Smooth muscle cell (in vitro differentiated cells): Measurements from ENCODE around the gene PLPP4. TPM values are rescaled to one million over a fixed set of nuclear protein-coding genes. Genes with fewer than 3 reads are reported as not detected.

Experiments
- DNase-seq: peaks from one replicate; lab custom pipeline; 2025; ENCODE audit not compliant: unreplicated experiment; lab: John Stamatoyannopoulos, UW
- H2AFZ ChIP-seq: fragments of 200-600 bp; sonication (generic); 2 replicates; pipeline ENCODE4 v1.6.0; 2016; ENCODE audit warnings: antibody characterized with exemption, low read depth, mild to moderate bottlenecking
- H3F3A ChIP-seq: fragments of 200-600 bp; sonication (generic); 2 replicates; pipeline ENCODE4 v1.6.0; 2017; ENCODE audit warnings: antibody characterized with exemption, low read depth
- H3K27ac ChIP-seq: fragments of 200-600 bp; sonication (generic); 2 replicates; pipeline ENCODE4 v1.5.1; 2016; ENCODE audit warnings: low read depth, mild to moderate bottlenecking
- H3K27me3 ChIP-seq: fragments of 200-600 bp; sonication (generic); 2 replicates; pipeline ENCODE4 v1.6.1; 2016; ENCODE audit warnings: low read depth, mild to moderate bottlenecking
- H3K36me3 ChIP-seq: fragments of 200-600 bp; sonication (generic); 2 replicates; pipeline ENCODE4 v1.5.1; 2016; ENCODE audit warnings: low read depth
- H3K4me1 ChIP-seq: fragments of 200-600 bp; sonication (generic); 2 replicates; pipeline ENCODE4 v1.5.1; 2016; ENCODE audit warnings: low read depth
- H3K4me2 ChIP-seq: fragments of 200-600 bp; sonication (generic); 2 replicates; pipeline ENCODE4 v1.6.0; 2016; ENCODE audit warnings: mild to moderate bottlenecking
- H3K4me3 ChIP-seq: fragments of 200-600 bp; sonication (generic); 2 replicates; pipeline ENCODE4 v1.5.1; 2016; ENCODE audit warnings: mild to moderate bottlenecking
- H3K79me2 ChIP-seq: fragments of 200-600 bp; sonication (generic); 2 replicates; pipeline ENCODE4 v1.6.0; 2016; ENCODE audit warnings: low read depth, mild to moderate bottlenecking
- H3K9ac ChIP-seq: fragments of 200-600 bp; sonication (generic); 2 replicates; pipeline ENCODE4 v1.6.0; 2016; ENCODE audit warnings: low read depth
- H3K9me3 ChIP-seq: fragments of 200-600 bp; sonication (generic); replicated peaks from 2 replicates; pipeline ENCODE4 v1.5.1; 2016; ENCODE audit warnings: low read depth
- H4K20me1 ChIP-seq: fragments of 200-600 bp; sonication (generic); 2 replicates; pipeline ENCODE4 v1.6.0; 2016; ENCODE audit warnings: low read depth
- WGBS: methylation state at CpG from one replicate; pipeline ENCODE4 v1.1.7; 2016; ENCODE audit warnings: low lambda C conversion rate; 5-methylcytosine and 5-hydroxymethylcytosine counted together
- polyA plus RNA-seq: library from polyadenylated mRNA; unstranded; fragments of >200 nt; fragmentation: Nextera tagmentation; extraction: Ambion mirVana; gene quantifications from 2 replicates; pipeline ENCODE4 v1.2.1, GENCODE V29; 2016
- total RNA-seq: library from RNA; depleted of rRNA; stranded (reverse); fragments of >200 nt; gene quantifications from 2 replicates; pipeline ENCODE4 v1.2.3, GENCODE V29; 2014
- TF ChIP-seq, protein P1 (sequence below): fragments of 200-600 bp; sonication (generic); IDR thresholded peaks from 2 replicates; pipeline ENCODE4 v1.5.1; 2017; ENCODE audit warnings: borderline replicate concordance, mild to moderate bottlenecking, antibody characterized with exemption; ENCODE audit not compliant: insufficient read depth, poor library complexity, severe bottlenecking

PLPP4 gene
- total and polyA plus RNA-seq, 2 experiments from 2014 or later: 27.2 to 33.5 TPM

DNA sequence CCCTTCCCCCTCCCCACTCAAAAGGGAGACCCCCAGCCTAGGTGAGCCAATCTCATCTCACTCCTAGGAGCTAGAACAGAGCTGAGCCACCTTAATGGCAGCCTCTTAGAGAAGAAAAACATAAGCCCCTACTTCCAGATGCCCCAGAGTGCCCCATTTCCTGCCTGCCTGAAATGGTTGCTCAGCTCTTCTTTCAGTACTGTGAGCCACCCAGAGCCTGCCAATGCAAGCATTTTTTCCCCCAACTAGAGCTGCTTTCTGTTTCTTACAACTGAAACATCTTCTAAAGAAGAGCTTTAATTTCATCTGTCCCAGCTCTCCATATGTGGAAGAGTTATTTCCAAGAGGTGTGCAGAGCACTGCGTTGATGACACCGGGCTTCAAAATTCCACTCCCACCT lies 136.7 kb downstream of the PLPP4 start:
- no peak overlapping the region for H2AFZ ChIP-seq
- H3K4me1 ChIP-seq: no peaks in the 10 kb centered on the region
- no peak overlapping the region for H3K27ac ChIP-seq
- no peak overlapping the region for H3K4me3 ChIP-seq
- H3K79me2 ChIP-seq: no peaks in the 10 kb centered on the region
- H3K27me3 ChIP-seq: no peaks in the 10 kb centered on the region
- no peak overlapping the region for H3K9ac ChIP-seq
- 96% methylated on average over 2 of the region's 2 CpGs for WGBS
- H3K36me3 ChIP-seq: no peaks in the 10 kb centered on the region
- H3F3A ChIP-seq: no peaks in the 10 kb centered on the region
- H3K4me2 ChIP-seq: no peak overlapping the region
- no peaks in the 10 kb centered on the region for H4K20me1 ChIP-seq
- DNase-seq: no peak
- H3K9me3 ChIP-seq: no peaks in the 10 kb centered on the region
- TF ChIP-seq, protein P1, sequence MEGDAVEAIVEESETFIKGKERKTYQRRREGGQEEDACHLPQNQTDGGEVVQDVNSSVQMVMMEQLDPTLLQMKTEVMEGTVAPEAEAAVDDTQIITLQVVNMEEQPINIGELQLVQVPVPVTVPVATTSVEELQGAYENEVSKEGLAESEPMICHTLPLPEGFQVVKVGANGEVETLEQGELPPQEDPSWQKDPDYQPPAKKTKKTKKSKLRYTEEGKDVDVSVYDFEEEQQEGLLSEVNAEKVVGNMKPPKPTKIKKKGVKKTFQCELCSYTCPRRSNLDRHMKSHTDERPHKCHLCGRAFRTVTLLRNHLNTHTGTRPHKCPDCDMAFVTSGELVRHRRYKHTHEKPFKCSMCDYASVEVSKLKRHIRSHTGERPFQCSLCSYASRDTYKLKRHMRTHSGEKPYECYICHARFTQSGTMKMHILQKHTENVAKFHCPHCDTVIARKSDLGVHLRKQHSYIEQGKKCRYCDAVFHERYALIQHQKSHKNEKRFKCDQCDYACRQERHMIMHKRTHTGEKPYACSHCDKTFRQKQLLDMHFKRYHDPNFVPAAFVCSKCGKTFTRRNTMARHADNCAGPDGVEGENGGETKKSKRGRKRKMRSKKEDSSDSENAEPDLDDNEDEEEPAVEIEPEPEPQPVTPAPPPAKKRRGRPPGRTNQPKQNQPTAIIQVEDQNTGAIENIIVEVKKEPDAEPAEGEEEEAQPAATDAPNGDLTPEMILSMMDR: no peak

DNA sequence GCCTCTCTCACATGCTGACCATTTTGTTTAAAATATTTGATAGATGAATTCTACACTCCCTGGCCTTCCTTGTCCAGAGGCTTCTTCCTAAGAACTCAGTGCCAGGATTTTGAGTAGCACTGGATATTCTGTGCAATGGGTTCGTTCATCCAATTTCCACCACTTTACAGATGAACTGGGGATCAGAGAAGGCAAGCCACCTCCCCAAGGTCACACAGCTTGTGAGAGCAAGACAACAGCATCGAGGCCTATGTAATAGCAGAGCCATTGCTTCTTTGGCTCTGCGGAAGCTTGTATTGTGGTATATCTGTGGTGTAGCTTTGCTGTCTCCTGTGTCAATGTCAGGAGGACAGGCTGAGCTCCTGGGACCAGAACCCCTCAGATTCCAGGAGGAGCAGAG lies 140.9 kb downstream of the PLPP4 start:
- DNase-seq: no peak
- no peaks in the 10 kb centered on the region for H3K9me3 ChIP-seq
- no peaks in the 10 kb centered on the region for H3K79me2 ChIP-seq
- no peak overlapping the region for H3K4me3 ChIP-seq
- H3K27me3 ChIP-seq: no peaks in the 10 kb centered on the region
- no peak overlapping the region for H3K9ac ChIP-seq
- TF ChIP-seq, protein P1: no peak
- H4K20me1 ChIP-seq: no peaks in the 10 kb centered on the region
- WGBS: 88% methylated on average over 3 of the region's 3 CpGs
- no peak overlapping the region for H3K27ac ChIP-seq
- H3K4me2 ChIP-seq: no peak overlapping the region
- no peak overlapping the region for H2AFZ ChIP-seq
- no peaks in the 10 kb centered on the region for H3F3A ChIP-seq
- no peaks in the 10 kb centered on the region for H3K36me3 ChIP-seq
- H3K4me1 ChIP-seq: no peaks in the 10 kb centered on the region

- TF ChIP-seq, protein P1: no peak
- Histone ChIP-seq H4K20me1 (no peaks in the 10 kb centered on the region), H3K4me2 (no peak overlapping the region), H3K79me2 (no peaks in the 10 kb centered on the region), H3K4me3 (no peak overlapping the region), H3K9ac (no peak overlapping the region), H3K36me3 (no peaks in the 10 kb centered on the region), H3F3A (no peaks in the 10 kb centered on the region), H3K27ac (no peak overlapping the region), H3K27me3 (no peaks in the 10 kb centered on the region), H3K4me1 (no peaks in the 10 kb centered on the region), H3K9me3 (no peaks in the 10 kb centered on the region), H2AFZ (no peak overlapping the region)
- no peak for DNase-seq
- 75% methylated on average over 5 of the region's 5 CpGs for WGBS
These were observed 141.4 kb downstream of the PLPP4 start for GRCh38 chr10:120598386-120598785.

GRCh38 chr10:120599200-120599724 lies 142.2 kb downstream of the PLPP4 start:
- Histone ChIP-seq H3K9me3 (no peaks in the 10 kb centered on the region), H2AFZ (no peak overlapping the region), H3K27ac (no peak overlapping the region), H3K27me3 (no peaks in the 10 kb centered on the region), H3K4me2 (no peak overlapping the region), H3K79me2 (no peaks in the 10 kb centered on the region), H3K9ac (no peak overlapping the region), H3K4me1 (no peaks in the 10 kb centered on the region), H3K4me3 (no peak overlapping the region), H4K20me1 (no peaks in the 10 kb centered on the region), H3K36me3 (no peaks in the 10 kb centered on the region), H3F3A (no peaks in the 10 kb centered on the region)
- no peak for DNase-seq
- TF ChIP-seq, protein P1: no peak
- WGBS: 65% methylated on average over 7 of the region's 9 CpGs
